ENCODE data around the gene SUGCT. TPM values are rescaled to one million over a fixed set of nuclear protein-coding genes. Genes with fewer than 3 reads are reported as not detected.
"Not testable (repeated sequence)": the region's sequence is repeated elsewhere in the genome, so short reads cannot be mapped to it uniquely, and the experiment has no call there.

The SUGCT gene
- total RNA-seq, 1 donor from 2014 or later = 7.1 TPM

DNA sequence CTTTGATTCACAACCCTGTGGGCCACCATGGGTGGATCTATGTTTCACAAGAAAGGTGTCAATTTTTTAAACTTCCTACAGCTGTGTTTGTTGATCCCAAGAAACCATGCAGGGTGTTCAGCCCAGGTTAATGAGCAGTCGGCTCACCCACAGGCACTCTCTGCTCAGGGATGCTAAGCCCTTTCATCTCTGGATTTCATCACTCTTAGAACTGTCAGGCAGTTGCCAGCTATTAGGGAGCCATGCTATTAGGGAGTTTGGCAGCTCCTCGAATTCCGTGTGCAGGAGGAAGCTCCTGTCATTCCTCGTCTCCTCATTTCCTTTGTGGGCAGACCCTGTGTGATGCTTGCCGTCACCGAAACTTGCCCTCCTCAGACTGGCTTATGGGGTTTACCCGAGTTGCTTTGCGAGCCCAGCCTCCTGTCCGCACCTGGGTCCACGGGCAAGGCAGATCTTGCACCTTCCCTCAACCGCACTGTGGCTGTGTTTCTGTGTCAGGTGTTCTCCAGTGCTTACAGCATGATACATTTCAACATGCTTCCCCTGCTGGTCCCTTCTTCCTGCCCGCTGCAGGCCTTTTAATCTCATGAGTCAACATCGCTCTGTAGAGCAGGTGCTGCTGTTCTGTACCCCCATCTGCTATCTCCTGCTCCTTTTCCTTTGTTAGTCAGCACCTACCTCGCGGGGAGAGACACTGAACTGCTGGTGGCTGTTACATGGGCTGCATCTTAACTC, 509.8 kb downstream of the SUGCT start:
- Mint-ChIP-seq H3K9me3 (peaks cover 5% of the 10 kb centered on the region), H3K27ac (no peak overlapping the region)

DNA sequence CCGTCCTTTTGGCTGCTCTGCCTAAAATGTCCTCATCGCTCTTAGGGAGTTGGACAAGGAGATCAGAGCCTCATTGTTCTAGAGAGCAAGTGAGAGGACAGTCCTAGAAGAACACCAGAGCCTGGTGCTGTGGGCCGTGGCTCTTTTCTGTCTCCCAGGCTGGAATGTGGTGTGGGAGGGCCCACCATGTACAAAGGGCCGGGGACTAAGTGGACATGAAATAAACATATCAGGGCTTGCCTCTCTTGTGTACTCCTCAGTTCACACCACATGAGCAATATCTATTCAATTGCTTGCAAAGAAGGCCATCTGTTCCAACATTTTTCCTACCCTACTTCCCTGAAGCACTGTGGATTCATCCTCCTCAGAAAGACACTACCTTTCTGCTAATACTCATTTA, 510.4 kb downstream of the SUGCT start:
- no peak overlapping the region for H3K27ac Mint-ChIP-seq
- H3K4me1 Mint-ChIP-seq (ENCODE audit: unreplicated experiment) = peaks cover 48% of the 10 kb centered on the region
- DNase-seq (ENCODE audit: extremely low spot score, unreplicated experiment) = no peak
- TF ChIP-seq, protein P1, sequence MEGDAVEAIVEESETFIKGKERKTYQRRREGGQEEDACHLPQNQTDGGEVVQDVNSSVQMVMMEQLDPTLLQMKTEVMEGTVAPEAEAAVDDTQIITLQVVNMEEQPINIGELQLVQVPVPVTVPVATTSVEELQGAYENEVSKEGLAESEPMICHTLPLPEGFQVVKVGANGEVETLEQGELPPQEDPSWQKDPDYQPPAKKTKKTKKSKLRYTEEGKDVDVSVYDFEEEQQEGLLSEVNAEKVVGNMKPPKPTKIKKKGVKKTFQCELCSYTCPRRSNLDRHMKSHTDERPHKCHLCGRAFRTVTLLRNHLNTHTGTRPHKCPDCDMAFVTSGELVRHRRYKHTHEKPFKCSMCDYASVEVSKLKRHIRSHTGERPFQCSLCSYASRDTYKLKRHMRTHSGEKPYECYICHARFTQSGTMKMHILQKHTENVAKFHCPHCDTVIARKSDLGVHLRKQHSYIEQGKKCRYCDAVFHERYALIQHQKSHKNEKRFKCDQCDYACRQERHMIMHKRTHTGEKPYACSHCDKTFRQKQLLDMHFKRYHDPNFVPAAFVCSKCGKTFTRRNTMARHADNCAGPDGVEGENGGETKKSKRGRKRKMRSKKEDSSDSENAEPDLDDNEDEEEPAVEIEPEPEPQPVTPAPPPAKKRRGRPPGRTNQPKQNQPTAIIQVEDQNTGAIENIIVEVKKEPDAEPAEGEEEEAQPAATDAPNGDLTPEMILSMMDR (conservative IDR thresholded peaks at IDR 0.05) = no peak
- peaks cover 5% of the 10 kb centered on the region for H3K9me3 Mint-ChIP-seq
- no peaks in the 10 kb centered on the region for H3K27me3 Mint-ChIP-seq
- no peak overlapping the region for H3K4me3 Mint-ChIP-seq
- H3K36me3 Mint-ChIP-seq = no peaks in the 10 kb centered on the region

More for the DNA sequence above, 509.8 kb downstream of the SUGCT start:
- H3K27me3 Mint-ChIP-seq = no peaks in the 10 kb centered on the region
- TF ChIP-seq, protein P1 (conservative IDR thresholded peaks at IDR 0.05) = no peak
- no peaks in the 10 kb centered on the region for H3K36me3 Mint-ChIP-seq
- no peak for DNase-seq (ENCODE audit: extremely low spot score, unreplicated experiment)
- peaks cover 48% of the 10 kb centered on the region for H3K4me1 Mint-ChIP-seq (ENCODE audit: unreplicated experiment)
- H3K4me3 Mint-ChIP-seq = no peak overlapping the region

DNA sequence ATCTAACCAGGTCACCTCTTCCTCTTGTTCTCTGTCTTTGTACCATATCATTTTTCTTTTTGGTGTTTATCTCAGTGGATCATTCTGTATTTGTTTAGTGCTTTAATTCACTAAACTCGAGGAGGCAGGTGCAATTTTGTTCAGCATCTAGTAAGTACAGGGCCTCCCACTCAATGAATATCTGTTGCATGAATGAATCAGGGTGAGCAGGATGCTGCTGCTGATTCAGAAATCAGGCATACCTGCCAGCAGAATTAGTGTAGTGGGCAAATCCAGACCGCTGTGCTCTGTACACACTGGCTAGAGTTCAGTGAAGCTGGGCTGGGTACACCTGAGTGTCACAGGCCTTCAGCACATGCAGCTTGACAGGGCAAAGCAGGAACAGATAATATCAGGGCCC, 511.9 kb downstream of the SUGCT start:
- Mint-ChIP-seq H3K4me3 (no peak overlapping the region), H3K27ac (no peak overlapping the region), H3K36me3 (no peaks in the 10 kb centered on the region), H3K27me3 (no peaks in the 10 kb centered on the region), H3K9me3 (peaks cover 5% of the 10 kb centered on the region), H3K4me1 (ENCODE audit: unreplicated experiment) (peaks cover 36% of the 10 kb centered on the region)
- DNase-seq (ENCODE audit: extremely low spot score, unreplicated experiment) = no peak
- TF ChIP-seq, protein P1 (conservative IDR thresholded peaks at IDR 0.05) = no peak

DNA sequence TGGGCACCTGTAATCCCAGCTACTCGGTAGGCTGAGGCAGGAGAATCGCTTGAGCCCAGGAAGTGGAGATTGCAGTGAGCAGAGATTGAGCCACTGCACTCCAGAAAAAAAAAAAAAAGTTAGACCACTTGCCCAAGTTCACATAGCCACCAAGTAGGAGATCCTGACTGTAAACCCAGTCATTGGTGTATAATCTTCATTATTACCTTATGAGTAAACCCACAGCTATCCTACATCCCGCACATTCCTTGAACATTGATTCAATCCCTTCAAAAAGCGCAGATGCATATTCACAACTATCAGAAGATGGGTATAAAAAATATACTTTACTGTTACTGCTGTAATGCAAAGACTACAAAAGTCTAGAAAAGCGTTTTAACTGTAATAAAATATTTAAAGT, 512.9 kb downstream of the SUGCT start:
- Mint-ChIP-seq H3K9me3 (no peaks in the 10 kb centered on the region), H3K4me3 (no peak overlapping the region), H3K27ac (no peak overlapping the region), H3K27me3 (no peaks in the 10 kb centered on the region), H3K36me3 (no peaks in the 10 kb centered on the region), H3K4me1 (ENCODE audit: unreplicated experiment) (peaks cover 29% of the 10 kb centered on the region)
- TF ChIP-seq, protein P1 (conservative IDR thresholded peaks at IDR 0.05) = no peak
- DNase-seq (ENCODE audit: extremely low spot score, unreplicated experiment) = no peak

DNA sequence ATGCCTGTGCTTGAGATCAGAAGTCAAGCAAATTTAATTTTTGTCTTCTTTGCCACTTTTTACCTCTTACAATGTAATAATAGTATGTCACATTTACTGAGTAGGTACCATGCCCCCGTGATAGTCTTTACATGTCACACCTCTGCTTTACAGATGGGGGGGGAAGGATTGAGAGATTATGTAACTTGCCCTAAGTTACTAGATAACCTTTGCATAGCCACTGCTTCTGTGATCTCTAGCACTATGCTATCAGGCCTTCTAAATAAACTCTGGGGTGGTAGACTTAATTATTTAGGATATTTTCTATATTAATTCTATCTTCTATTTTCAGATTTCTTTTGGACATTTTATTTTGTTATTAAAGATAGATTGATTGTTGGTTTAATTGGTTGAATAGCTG, 514.4 kb downstream of the SUGCT start:
- TF ChIP-seq, protein P1 (conservative IDR thresholded peaks at IDR 0.05) = no peak
- H3K4me1 Mint-ChIP-seq (ENCODE audit: unreplicated experiment) = peaks cover 16% of the 10 kb centered on the region
- no peaks in the 10 kb centered on the region for H3K36me3 Mint-ChIP-seq
- H3K9me3 Mint-ChIP-seq = no peaks in the 10 kb centered on the region
- H3K27me3 Mint-ChIP-seq = no peaks in the 10 kb centered on the region
- no peak for DNase-seq (ENCODE audit: extremely low spot score, unreplicated experiment)
- H3K4me3 Mint-ChIP-seq = no peak overlapping the region
- no peak overlapping the region for H3K27ac Mint-ChIP-seq

DNA sequence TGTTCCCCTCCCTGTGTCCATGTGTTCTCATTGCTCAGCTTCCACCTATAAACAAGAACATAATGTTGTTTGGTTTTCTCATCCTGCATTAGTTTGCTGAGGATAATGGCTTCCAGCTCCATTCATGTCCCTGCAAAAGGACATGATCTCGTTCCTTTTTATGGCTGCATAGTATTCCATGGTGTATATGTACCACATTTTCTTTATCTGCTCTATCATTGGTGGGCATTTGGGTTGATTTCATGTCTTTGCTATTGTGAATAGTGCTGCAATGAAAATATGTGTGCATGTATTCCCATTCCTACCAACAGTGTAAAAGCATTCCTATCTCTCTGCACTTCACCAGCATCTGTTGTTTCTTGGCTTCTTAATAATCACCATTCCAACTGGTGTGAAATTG, 516.1 kb downstream of the SUGCT start:
- H3K9me3 Mint-ChIP-seq; DNase-seq (ENCODE audit: extremely low spot score, unreplicated experiment); H3K27ac Mint-ChIP-seq; H3K4me3 Mint-ChIP-seq; H3K4me1 Mint-ChIP-seq (ENCODE audit: unreplicated experiment); H3K27me3 Mint-ChIP-seq; H3K36me3 Mint-ChIP-seq: not testable (repeated sequence)

All from type B pancreatic cell (in vitro differentiated cells).